ENCODE data around the gene GPAT3. TPM values are rescaled to one million over a fixed set of nuclear protein-coding genes. Genes with fewer than 3 reads are reported as not detected.

The GPAT3 gene
- total RNA-seq, 1 experiment from 2014 or later, result 15.1 TPM

- no peak for ATAC-seq
- intact Hi-C loops (cut with micrococcal nuclease; ENCODE audit: unreplicated experiment), result no loop called here
- no peaks in the 10 kb centered on the region for H3K27me3 ChIP-seq (ENCODE audit: control insufficient read depth, insufficient read depth, low read length)
- TF ChIP-seq TCF7L2 (IDR thresholded peaks at IDR 0.05; ENCODE audit: low read depth, low read length) (no peak), SIN3A (IDR thresholded peaks at IDR 0.05; ENCODE audit: borderline replicate concordance, insufficient read depth, low read depth, low read length) (no peak)
- no peak for DNase-seq (ENCODE audit: low read depth, low spot score)
- H3K4me3 ChIP-seq (ENCODE audit: low read depth in 2 of 2, low read length in 2 of 2), result no peak overlapping the region
- in situ Hi-C loops (cut with HindIII; ENCODE audit: low pct_unique_long_range_greater_than_20kb, low sequenced_read_pairs), result no loop called here
- ChIA-PET POLR2A (no interaction called here), CTCF (no interaction called here)
- no peaks in the 10 kb centered on the region for H3K36me3 ChIP-seq (ENCODE audit: control insufficient read depth, insufficient read depth, low read length)
- no peaks in the 10 kb centered on the region; the same call in 1 of the 2 replicates for H3K9me3 ChIP-seq (ENCODE audit: control insufficient read depth, insufficient read depth, low read depth, low read length)
- no TSS peak for BruUV-seq (replicated peaks)
- no peaks in the 10 kb centered on the region for H3K4me1 ChIP-seq (ENCODE audit: control insufficient read depth, insufficient read depth, low read length)
- no peak overlapping the region for H3K27ac ChIP-seq (ENCODE audit: low read length)
Measured at GRCh38 chr4:83625821-83626220, 89.9 kb downstream of the GPAT3 start.

DNA sequence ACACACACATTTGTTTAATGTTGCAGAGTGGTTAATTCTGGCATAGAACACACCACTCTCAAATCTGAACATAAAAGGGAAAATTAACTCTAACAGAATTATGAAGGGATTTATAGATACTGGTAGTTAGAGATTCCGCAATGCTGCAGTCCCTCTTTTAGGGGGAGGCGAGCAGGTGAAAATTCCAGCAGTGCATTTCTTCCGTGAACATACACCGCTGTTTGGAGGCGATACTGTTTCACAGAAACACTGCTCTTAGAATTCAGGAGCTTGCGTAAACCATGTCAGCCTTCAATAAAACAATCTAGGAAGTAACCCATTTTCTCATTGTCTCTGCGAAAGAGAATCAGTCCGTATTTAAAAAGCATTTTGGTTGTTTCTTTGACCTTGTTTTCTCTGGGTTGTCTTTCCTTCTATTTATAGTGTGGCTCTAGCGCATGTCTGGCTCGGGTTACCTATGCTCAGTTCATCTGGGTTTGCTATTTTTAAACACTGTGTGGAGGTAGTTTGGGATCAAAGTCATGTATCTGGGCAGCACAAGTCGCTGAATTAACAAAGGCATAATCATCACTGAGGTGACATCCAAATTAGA is 90.4 kb downstream of the GPAT3 start:
- ChIA-PET CTCF (no interaction called here), POLR2A (no interaction called here)
- TF ChIP-seq REST (IDR thresholded peaks at IDR 0.05; ENCODE audit: insufficient read depth in 1 of 2, low read depth in 2 of 2, low read length in 1 of 2) (no peak), POLR2AphosphoS5 (IDR thresholded peaks at IDR 0.05; ENCODE audit: low read depth, low read length) (no peak), TCF7L2 (IDR thresholded peaks at IDR 0.05; ENCODE audit: low read depth, low read length) (no peak), CTCF (IDR thresholded peaks at IDR 0.05) (no peak), SIN3A (IDR thresholded peaks at IDR 0.05; ENCODE audit: borderline replicate concordance, insufficient read depth, low read depth, low read length) (no peak)
- Histone ChIP-seq H3K36me3 (ENCODE audit: control insufficient read depth, insufficient read depth, low read length) (no peaks in the 10 kb centered on the region), H3K4me3 (ENCODE audit: low read depth in 2 of 2, low read length in 2 of 2) (no peak overlapping the region), H3K27me3 (ENCODE audit: control insufficient read depth, insufficient read depth, low read length) (no peaks in the 10 kb centered on the region), H3K4me1 (ENCODE audit: control insufficient read depth, insufficient read depth, low read length) (no peaks in the 10 kb centered on the region), H3K9me3 (ENCODE audit: control insufficient read depth, insufficient read depth, low read depth, low read length) (no peaks in the 10 kb centered on the region; the same call in 1 of the 2 replicates), H3K27ac (ENCODE audit: low read length) (no peak overlapping the region)
- in situ Hi-C loops (cut with HindIII; ENCODE audit: low pct_unique_long_range_greater_than_20kb, low sequenced_read_pairs), result no loop called here
- DNase-seq (ENCODE audit: low read depth, low spot score) (no peak), ATAC-seq (no peak)
- intact Hi-C loops (cut with micrococcal nuclease; ENCODE audit: unreplicated experiment), result no loop called here
- BruUV-seq (replicated peaks), result no TSS peak

GRCh38 chr4:83629945-83630721 is 94.2 kb downstream of the GPAT3 start:
- no peak for DNase-seq (ENCODE audit: low read depth, low spot score)
- no peak for ATAC-seq
- CTCF ChIA-PET, result no interaction called here

More at GRCh38 chr4:83629945-83630721, 94.2 kb downstream of the GPAT3 start:
- no TSS peak for BruUV-seq (replicated peaks)
- H3K36me3 ChIP-seq (ENCODE audit: control insufficient read depth, insufficient read depth, low read length), result no peaks in the 10 kb centered on the region
- in situ Hi-C loops (cut with HindIII; ENCODE audit: low pct_unique_long_range_greater_than_20kb, low sequenced_read_pairs) (no loop called here), intact Hi-C loops (cut with micrococcal nuclease; ENCODE audit: unreplicated experiment) (no loop called here)
- no peak overlapping the region for H3K27ac ChIP-seq (ENCODE audit: low read length)
- H3K9me3 ChIP-seq (ENCODE audit: control insufficient read depth, insufficient read depth, low read depth, low read length), result no peaks in the 10 kb centered on the region; the same call in 1 of the 2 replicates
- H3K4me1 ChIP-seq (ENCODE audit: control insufficient read depth, insufficient read depth, low read length), result no peaks in the 10 kb centered on the region
- no peaks in the 10 kb centered on the region for H3K27me3 ChIP-seq (ENCODE audit: control insufficient read depth, insufficient read depth, low read length)
- POLR2A ChIA-PET, result no interaction called here
- H3K4me3 ChIP-seq (ENCODE audit: low read depth in 2 of 2, low read length in 2 of 2), result no peak overlapping the region
- TF ChIP-seq SIN3A (IDR thresholded peaks at IDR 0.05; ENCODE audit: borderline replicate concordance, insufficient read depth, low read depth, low read length) (no peak), TCF7L2 (IDR thresholded peaks at IDR 0.05; ENCODE audit: low read depth, low read length) (no peak), CTCF (IDR thresholded peaks at IDR 0.05) (no peak), REST (IDR thresholded peaks at IDR 0.05; ENCODE audit: insufficient read depth in 1 of 2, low read depth in 2 of 2, low read length in 1 of 2) (no peak), POLR2AphosphoS5 (IDR thresholded peaks at IDR 0.05; ENCODE audit: low read depth, low read length) (no peak)

Data from Panc1 (cell line).